HEK293 (cell line): Measurements from ENCODE around the gene TTLL4.
A peak's percentile ranks its signal among the peaks of the same experiment; 100 is the strongest.

Experiments used
- GLI2 ChIP-seq: fragments of 450-650 bp; formaldehyde crosslinking; IDR thresholded peaks from 2 replicates; pipeline ENCODE4; 2017; ENCODE audit warnings: missing biosample characterization, missing genetic modification characterization, low read depth, borderline replicate concordance
- GLI4 ChIP-seq: fragments of 450-650 bp; formaldehyde crosslinking; IDR thresholded peaks from 2 replicates; pipeline ENCODE4 v1.5.1; 2016; ENCODE audit warnings: missing biosample characterization, missing genetic modification characterization
- HOXD13 ChIP-seq: sonication (generic); formaldehyde crosslinking; IDR thresholded peaks from 2 replicates; pipeline ENCODE4 v1.8.0; 2022; ENCODE audit warnings: missing genetic modification reagents, borderline replicate concordance
- IKZF3 ChIP-seq: fragments of 450-650 bp; IDR thresholded peaks from 2 replicates; pipeline ENCODE4 v1.5.0; 2018; ENCODE audit warnings: missing biosample characterization, mild to moderate bottlenecking, missing genetic modification characterization, moderate library complexity
- RBAK ChIP-seq: fragments of 450-650 bp; formaldehyde crosslinking; IDR thresholded peaks from 2 replicates; pipeline ENCODE4 v1.5.1; 2016; ENCODE audit warnings: missing biosample characterization, missing genetic modification characterization
- SP3 ChIP-seq: fragments of 450-650 bp; formaldehyde crosslinking; IDR thresholded peaks from 2 replicates; pipeline ENCODE4 v1.5.1; 2016; ENCODE audit warnings: missing biosample characterization, missing genetic modification characterization
- WT1 ChIP-seq: fragments of 450-650 bp; formaldehyde crosslinking; IDR thresholded peaks from 2 replicates; pipeline ENCODE4 v1.5.1; 2016; ENCODE audit warnings: missing biosample characterization, missing genetic modification characterization
- ZBTB1 ChIP-seq: fragments of 450-650 bp; formaldehyde crosslinking; IDR thresholded peaks from 2 replicates; pipeline ENCODE4 v1.5.1; 2016; ENCODE audit warnings: missing biosample characterization, missing genetic modification characterization
- ZBTB21 ChIP-seq: fragments of 450-650 bp; formaldehyde crosslinking; IDR thresholded peaks from 2 replicates; pipeline ENCODE4 v1.5.1; 2017; ENCODE audit warnings: missing biosample characterization, missing genetic modification characterization
- ZFP3 ChIP-seq: fragments of 450-650 bp; formaldehyde crosslinking; IDR thresholded peaks from 2 replicates; pipeline ENCODE4 v1.5.1; 2016; ENCODE audit warnings: low read depth, missing biosample characterization, missing genetic modification characterization
- ZNF112 ChIP-seq: fragments of 450-650 bp; formaldehyde crosslinking; IDR thresholded peaks from 2 replicates; pipeline ENCODE4 v1.5.0; 2017; ENCODE audit warnings: missing biosample characterization, missing genetic modification characterization
- ZNF155 ChIP-seq: fragments of 450-650 bp; formaldehyde crosslinking; IDR thresholded peaks from 2 replicates; pipeline ENCODE4 v1.5.1; 2016; ENCODE audit warnings: missing biosample characterization, missing genetic modification characterization
- ZNF211 ChIP-seq: fragments of 450-650 bp; formaldehyde crosslinking; IDR thresholded peaks from 2 replicates; pipeline ENCODE4 v1.5.1; 2016; ENCODE audit warnings: low read depth, missing biosample characterization, missing genetic modification characterization
- ZNF214 ChIP-seq: fragments of 450-650 bp; formaldehyde crosslinking; IDR thresholded peaks from 2 replicates; pipeline ENCODE4 v1.5.1; 2017; ENCODE audit warnings: missing biosample characterization, mild to moderate bottlenecking, missing genetic modification characterization, borderline replicate concordance
- ZNF266 ChIP-seq: fragments of 450-650 bp; formaldehyde crosslinking; IDR thresholded peaks from 2 replicates; pipeline ENCODE4 v1.5.1; 2016; ENCODE audit warnings: missing biosample characterization, missing genetic modification characterization, low read depth
- ZNF350 ChIP-seq: fragments of 450-650 bp; formaldehyde crosslinking; IDR thresholded peaks from 2 replicates; pipeline ENCODE4 v1.5.0; 2017; ENCODE audit warnings: missing biosample characterization, mild to moderate bottlenecking, missing genetic modification characterization
- ZNF391 ChIP-seq: fragments of 450-650 bp; formaldehyde crosslinking; IDR thresholded peaks from 2 replicates; pipeline ENCODE4 v1.5.1; 2016; ENCODE audit warnings: low read depth, missing biosample characterization, missing genetic modification characterization, borderline replicate concordance
- ZNF404 ChIP-seq: fragments of 450-650 bp; formaldehyde crosslinking; IDR thresholded peaks from 2 replicates; pipeline ENCODE4 v1.5.1; 2017; ENCODE audit warnings: missing biosample characterization, missing genetic modification characterization
- ZNF416 ChIP-seq: fragments of 450-650 bp; formaldehyde crosslinking; IDR thresholded peaks from 2 replicates; pipeline ENCODE4 v1.5.1; 2016; ENCODE audit warnings: missing biosample characterization, missing genetic modification characterization
- ZNF426 ChIP-seq: fragments of 450-650 bp; formaldehyde crosslinking; IDR thresholded peaks from 2 replicates; pipeline ENCODE4 v1.5.1; 2017; ENCODE audit warnings: missing biosample characterization, missing genetic modification characterization, mild to moderate bottlenecking, inconsistent platforms, moderate library complexity
- ZNF473 ChIP-seq: fragments of 450-650 bp; formaldehyde crosslinking; IDR thresholded peaks from 2 replicates; pipeline ENCODE4 v1.5.1; 2017; ENCODE audit warnings: missing biosample characterization, missing genetic modification characterization
- ZNF521 ChIP-seq: fragments of 450-650 bp; formaldehyde crosslinking; IDR thresholded peaks from 2 replicates; pipeline ENCODE4 v1.5.1; 2017; ENCODE audit warnings: missing biosample characterization, mild to moderate bottlenecking, missing genetic modification characterization
- ZNF549 ChIP-seq: fragments of 450-650 bp; IDR thresholded peaks from 2 replicates; pipeline ENCODE4 v1.5.1; 2018; ENCODE audit warnings: missing biosample characterization, missing genetic modification characterization, mild to moderate bottlenecking, inconsistent platforms, moderate library complexity
- ZNF624 ChIP-seq: fragments of 450-650 bp; formaldehyde crosslinking; IDR thresholded peaks from 2 replicates; pipeline ENCODE4 v1.5.1; 2017; ENCODE audit warnings: missing biosample characterization, missing genetic modification characterization
- ZNF768 ChIP-seq: fragments of 450-650 bp; formaldehyde crosslinking; IDR thresholded peaks from 2 replicates; pipeline ENCODE4 v1.5.1; 2018; ENCODE audit warnings: missing biosample characterization, mild to moderate bottlenecking, missing genetic modification characterization
- ZNF837 ChIP-seq: fragments of 450-650 bp; formaldehyde crosslinking; IDR thresholded peaks from 2 replicates; pipeline ENCODE4 v1.5.1; 2016; ENCODE audit warnings: missing biosample characterization, missing genetic modification characterization
- ZSCAN23 ChIP-seq: fragments of 450-650 bp; formaldehyde crosslinking; IDR thresholded peaks from 2 replicates; pipeline ENCODE4 v1.5.1; 2016; ENCODE audit warnings: missing biosample characterization, missing genetic modification characterization
- TF ChIP-seq, protein P1 (sequence below): fragments of 450-650 bp; formaldehyde crosslinking; IDR thresholded peaks from 2 replicates; pipeline ENCODE4 v1.5.1; 2016; ENCODE audit warnings: missing biosample characterization, missing genetic modification characterization
- TF ChIP-seq, protein P2 (sequence below): fragments of 450-650 bp; formaldehyde crosslinking; IDR thresholded peaks from 2 replicates; pipeline ENCODE4 v1.5.1; 2017; ENCODE audit warnings: missing biosample characterization, missing genetic modification characterization
- TF ChIP-seq, protein P3 (sequence below): fragments of 450-650 bp; formaldehyde crosslinking; IDR thresholded peaks from 2 replicates; pipeline ENCODE4 v1.5.1; 2016; ENCODE audit warnings: missing biosample characterization, missing genetic modification characterization, borderline replicate concordance
- TF ChIP-seq, protein P4 (sequence below): fragments of 450-650 bp; formaldehyde crosslinking; IDR thresholded peaks from 2 replicates; pipeline ENCODE4 v1.5.1; 2017; ENCODE audit warnings: missing biosample characterization, missing genetic modification characterization
- TF ChIP-seq, protein P5 (sequence below): fragments of 450-650 bp; formaldehyde crosslinking; IDR thresholded peaks from 2 replicates; pipeline ENCODE4 v1.5.1; 2016; ENCODE audit warnings: missing biosample characterization, missing genetic modification characterization

The TTLL4 gene

DNA sequence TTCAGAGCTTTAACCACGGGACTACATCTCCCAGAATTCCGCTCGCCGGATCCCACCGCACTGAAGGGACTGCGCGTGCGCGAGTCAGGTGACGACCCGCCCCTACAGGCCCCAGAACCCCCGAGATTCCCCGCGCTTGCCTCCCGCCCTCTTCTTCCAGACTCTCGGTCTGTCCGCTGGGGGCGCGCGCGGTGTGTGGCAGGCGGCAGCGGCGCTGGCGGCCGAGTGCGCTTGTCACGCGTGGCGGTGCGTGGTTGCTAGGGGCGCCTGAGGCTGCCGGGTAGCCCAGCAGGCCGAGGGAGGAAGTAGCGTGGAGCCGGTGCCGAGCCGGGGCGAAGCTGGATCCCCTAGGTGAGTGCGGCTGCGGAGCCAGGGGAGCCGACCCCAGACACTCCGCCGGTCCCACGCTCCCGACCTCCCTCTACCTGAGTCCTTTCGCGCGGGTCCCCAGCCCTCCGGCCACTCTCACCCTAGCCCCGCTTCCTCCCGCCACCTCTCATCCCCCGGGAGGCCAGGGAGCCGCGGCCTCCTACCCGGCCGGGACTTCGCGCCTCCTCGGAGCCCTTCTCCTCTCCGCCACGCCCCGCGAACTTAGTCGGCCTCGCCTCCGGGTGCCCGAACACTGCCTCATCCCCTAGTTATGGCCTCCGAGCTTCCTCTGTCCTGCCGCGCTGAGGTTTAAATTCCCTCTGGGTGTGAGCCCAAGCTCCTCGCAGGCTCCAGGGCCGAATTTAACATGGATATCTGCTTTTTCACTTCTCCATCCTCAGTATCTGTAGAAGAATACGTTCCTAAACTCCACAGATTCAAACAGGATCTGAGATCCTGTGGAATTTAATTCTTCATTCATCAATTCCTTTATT, at the start of gene TTLL4 (continued):
- TF ChIP-seq, protein P1, sequence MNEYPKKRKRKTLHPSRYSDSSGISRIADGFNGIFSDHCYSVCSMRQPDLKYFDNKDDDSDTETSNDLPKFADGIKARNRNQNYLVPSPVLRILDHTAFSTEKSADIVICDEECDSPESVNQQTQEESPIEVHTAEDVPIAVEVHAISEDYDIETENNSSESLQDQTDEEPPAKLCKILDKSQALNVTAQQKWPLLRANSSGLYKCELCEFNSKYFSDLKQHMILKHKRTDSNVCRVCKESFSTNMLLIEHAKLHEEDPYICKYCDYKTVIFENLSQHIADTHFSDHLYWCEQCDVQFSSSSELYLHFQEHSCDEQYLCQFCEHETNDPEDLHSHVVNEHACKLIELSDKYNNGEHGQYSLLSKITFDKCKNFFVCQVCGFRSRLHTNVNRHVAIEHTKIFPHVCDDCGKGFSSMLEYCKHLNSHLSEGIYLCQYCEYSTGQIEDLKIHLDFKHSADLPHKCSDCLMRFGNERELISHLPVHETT (tag by site-specific recombination), result peak; percentile 52; the same call in 1 of the 2 replicates
- TF ChIP-seq ZNF549 (tag by site-specific recombination), result no peak
- TF ChIP-seq ZNF473 (tag by site-specific recombination), result no peak
- no peak for TF ChIP-seq RBAK (tag by site-specific recombination)
- TF ChIP-seq WT1 (tag by site-specific recombination), result peak; percentile 22; the same call in 1 of the 2 replicates
- TF ChIP-seq ZSCAN23 (tag by site-specific recombination), result peak; percentile 84; the same call in 1 of the 2 replicates
- TF ChIP-seq ZNF624 (tag by site-specific recombination), result no peak
- no peak; the same call in 1 of the 2 replicates for TF ChIP-seq ZNF768 (tag by site-specific recombination)
- TF ChIP-seq HOXD13, result no peak
- TF ChIP-seq ZNF404 (tag by site-specific recombination), result no peak
- TF ChIP-seq ZNF211 (tag by site-specific recombination), result no peak
- no peak for TF ChIP-seq ZNF350
- TF ChIP-seq ZNF416 (tag by site-specific recombination), result no peak
- no peak for TF ChIP-seq IKZF3 (tag by site-specific recombination)
- TF ChIP-seq, protein P2, sequence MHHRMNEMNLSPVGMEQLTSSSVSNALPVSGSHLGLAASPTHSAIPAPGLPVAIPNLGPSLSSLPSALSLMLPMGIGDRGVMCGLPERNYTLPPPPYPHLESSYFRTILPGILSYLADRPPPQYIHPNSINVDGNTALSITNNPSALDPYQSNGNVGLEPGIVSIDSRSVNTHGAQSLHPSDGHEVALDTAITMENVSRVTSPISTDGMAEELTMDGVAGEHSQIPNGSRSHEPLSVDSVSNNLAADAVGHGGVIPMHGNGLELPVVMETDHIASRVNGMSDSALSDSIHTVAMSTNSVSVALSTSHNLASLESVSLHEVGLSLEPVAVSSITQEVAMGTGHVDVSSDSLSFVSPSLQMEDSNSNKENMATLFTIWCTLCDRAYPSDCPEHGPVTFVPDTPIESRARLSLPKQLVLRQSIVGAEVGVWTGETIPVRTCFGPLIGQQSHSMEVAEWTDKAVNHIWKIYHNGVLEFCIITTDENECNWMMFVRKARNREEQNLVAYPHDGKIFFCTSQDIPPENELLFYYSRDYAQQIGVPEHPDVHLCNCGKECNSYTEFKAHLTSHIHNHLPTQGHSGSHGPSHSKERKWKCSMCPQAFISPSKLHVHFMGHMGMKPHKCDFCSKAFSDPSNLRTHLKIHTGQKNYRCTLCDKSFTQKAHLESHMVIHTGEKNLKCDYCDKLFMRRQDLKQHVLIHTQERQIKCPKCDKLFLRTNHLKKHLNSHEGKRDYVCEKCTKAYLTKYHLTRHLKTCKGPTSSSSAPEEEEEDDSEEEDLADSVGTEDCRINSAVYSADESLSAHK (tag by site-specific recombination), result no peak
- TF ChIP-seq, protein P3, sequence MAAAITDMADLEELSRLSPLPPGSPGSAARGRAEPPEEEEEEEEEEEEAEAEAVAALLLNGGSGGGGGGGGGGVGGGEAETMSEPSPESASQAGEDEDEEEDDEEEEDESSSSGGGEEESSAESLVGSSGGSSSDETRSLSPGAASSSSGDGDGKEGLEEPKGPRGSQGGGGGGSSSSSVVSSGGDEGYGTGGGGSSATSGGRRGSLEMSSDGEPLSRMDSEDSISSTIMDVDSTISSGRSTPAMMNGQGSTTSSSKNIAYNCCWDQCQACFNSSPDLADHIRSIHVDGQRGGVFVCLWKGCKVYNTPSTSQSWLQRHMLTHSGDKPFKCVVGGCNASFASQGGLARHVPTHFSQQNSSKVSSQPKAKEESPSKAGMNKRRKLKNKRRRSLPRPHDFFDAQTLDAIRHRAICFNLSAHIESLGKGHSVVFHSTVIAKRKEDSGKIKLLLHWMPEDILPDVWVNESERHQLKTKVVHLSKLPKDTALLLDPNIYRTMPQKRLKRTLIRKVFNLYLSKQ (tag by site-specific recombination), result no peak
- TF ChIP-seq, protein P4, sequence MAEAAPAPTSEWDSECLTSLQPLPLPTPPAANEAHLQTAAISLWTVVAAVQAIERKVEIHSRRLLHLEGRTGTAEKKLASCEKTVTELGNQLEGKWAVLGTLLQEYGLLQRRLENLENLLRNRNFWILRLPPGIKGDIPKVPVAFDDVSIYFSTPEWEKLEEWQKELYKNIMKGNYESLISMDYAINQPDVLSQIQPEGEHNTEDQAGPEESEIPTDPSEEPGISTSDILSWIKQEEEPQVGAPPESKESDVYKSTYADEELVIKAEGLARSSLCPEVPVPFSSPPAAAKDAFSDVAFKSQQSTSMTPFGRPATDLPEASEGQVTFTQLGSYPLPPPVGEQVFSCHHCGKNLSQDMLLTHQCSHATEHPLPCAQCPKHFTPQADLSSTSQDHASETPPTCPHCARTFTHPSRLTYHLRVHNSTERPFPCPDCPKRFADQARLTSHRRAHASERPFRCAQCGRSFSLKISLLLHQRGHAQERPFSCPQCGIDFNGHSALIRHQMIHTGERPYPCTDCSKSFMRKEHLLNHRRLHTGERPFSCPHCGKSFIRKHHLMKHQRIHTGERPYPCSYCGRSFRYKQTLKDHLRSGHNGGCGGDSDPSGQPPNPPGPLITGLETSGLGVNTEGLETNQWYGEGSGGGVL, result 0 out of 2 replicates have a peak, but pooled peaks have one; percentile 11
- TF ChIP-seq, protein P5, sequence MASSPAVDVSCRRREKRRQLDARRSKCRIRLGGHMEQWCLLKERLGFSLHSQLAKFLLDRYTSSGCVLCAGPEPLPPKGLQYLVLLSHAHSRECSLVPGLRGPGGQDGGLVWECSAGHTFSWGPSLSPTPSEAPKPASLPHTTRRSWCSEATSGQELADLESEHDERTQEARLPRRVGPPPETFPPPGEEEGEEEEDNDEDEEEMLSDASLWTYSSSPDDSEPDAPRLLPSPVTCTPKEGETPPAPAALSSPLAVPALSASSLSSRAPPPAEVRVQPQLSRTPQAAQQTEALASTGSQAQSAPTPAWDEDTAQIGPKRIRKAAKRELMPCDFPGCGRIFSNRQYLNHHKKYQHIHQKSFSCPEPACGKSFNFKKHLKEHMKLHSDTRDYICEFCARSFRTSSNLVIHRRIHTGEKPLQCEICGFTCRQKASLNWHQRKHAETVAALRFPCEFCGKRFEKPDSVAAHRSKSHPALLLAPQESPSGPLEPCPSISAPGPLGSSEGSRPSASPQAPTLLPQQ (tag by site-specific recombination), result peak; percentile 61; the same call in 1 of the 2 replicates
- TF ChIP-seq ZNF155 (tag by site-specific recombination), result no peak
- TF ChIP-seq ZBTB21 (tag by site-specific recombination), result no peak; the same call in 1 of the 2 replicates
- no peak for TF ChIP-seq ZNF112 (tag by site-specific recombination)
- no peak for TF ChIP-seq ZNF837 (tag by site-specific recombination)
- TF ChIP-seq ZNF214 (tag by site-specific recombination), result no peak
- TF ChIP-seq ZNF266, result no peak
- TF ChIP-seq GLI2, result no peak
- peak; percentile 84; the same call in 1 of the 2 replicates for TF ChIP-seq ZNF391
- no peak for TF ChIP-seq ZNF426 (tag by site-specific recombination)
- no peak for TF ChIP-seq ZFP3 (tag by site-specific recombination)
- peak; percentile 58 for TF ChIP-seq SP3 (tag by site-specific recombination)
- no peak for TF ChIP-seq ZBTB1 (tag by site-specific recombination)
- no peak for TF ChIP-seq ZNF521 (tag by site-specific recombination)
- TF ChIP-seq GLI4 (tag by site-specific recombination), result 0 out of 2 replicates have a peak, but pooled peaks have one; percentile 61
